Right cardiac atrium (tissue), 5 donors: ENCODE results near the gene NFE2L1. TPM values are rescaled to one million over a fixed set of nuclear protein-coding genes. Genes with fewer than 3 reads are reported as not detected.
"Not testable (repeated sequence)": the region's sequence is repeated elsewhere in the genome, so short reads cannot be mapped to it uniquely, and the experiment has no call there.

Experiments
- ATAC-seq, 2 donors: fragments of 200-7000 bp; cut with Tn5 transposase; one replicate each; pipeline versions ENCODE4 v1.8.0 to v1.9.1; 2020; ENCODE audit warnings: moderate library complexity in 2 of 2, mild to moderate bottlenecking in 1 of 2
- DNase-seq, 3 donors: peaks; one replicate each; pipeline ENCODE4 v3.0.0-alpha.2; 2020
- H3K27ac ChIP-seq: one replicate; pipeline ENCODE4 v1.5.1; 2013; ENCODE audit warnings: mild to moderate bottlenecking, low read length, control low read depth, moderate library complexity
- H3K27me3 ChIP-seq: one replicate; pipeline ENCODE4 v1.6.1; 2013; ENCODE audit not compliant: control insufficient read depth, insufficient read depth
- H3K4me1 ChIP-seq: one replicate; pipeline ENCODE4 v1.6.1; 2013; ENCODE audit warnings: low read length; ENCODE audit not compliant: control insufficient read depth, insufficient read depth
- H3K4me3 ChIP-seq: one replicate; pipeline ENCODE4 v1.5.1; 2013; ENCODE audit warnings: low read length, control low read depth
- H3K9me3 ChIP-seq: one replicate; pipeline ENCODE4 v1.6.1; 2013; ENCODE audit warnings: low read length; ENCODE audit not compliant: control insufficient read depth
- WGBS: extraction: QIAGEN DNeasy Blood & Tissue Kit; methylation state at CpG from one replicate; pipeline ENCODE4 v1.1.7; 2013; 5-methylcytosine and 5-hydroxymethylcytosine counted together
- intact Hi-C, 4 donors: fragments of 100-400 bp; cut with DNase I; formaldehyde crosslinking; loops; one replicate each; pipeline versions ENCODE4 v1.11.0 to v1.14.0; 2022 to 2023
- polyA plus RNA-seq: library from polyadenylated mRNA; stranded (reverse); fragments of 200-250 nt; gene quantifications from one replicate; pipeline ENCODE4 v1.2.3, GENCODE V29; 2013
- total RNA-seq, 4 donors: library from RNA; stranded (reverse); fragmentation: NEBNext Ultra II Directional; extraction: Animal tissue kit (Norgen Biotek cat#: 25700); gene quantifications; one replicate each; pipeline ENCODE4 v1.2.1, GENCODE V29; 2021
- donor health status: healthy with polysubstance abuse.
- donor health status: DM: no; HTN: yes; CAD: no.
- donor health status: DM: no; HTN: no; CAD: no.
- donor health status: DM: no; HTN: yes; CAD: no; lungs with severe emphysema.
- donor health status: DM: yes; HTN: yes; CAD: no.

The NFE2L1 gene
- total and polyA plus RNA-seq, 5 donors = 603 to 811 (median 768) TPM

DNA sequence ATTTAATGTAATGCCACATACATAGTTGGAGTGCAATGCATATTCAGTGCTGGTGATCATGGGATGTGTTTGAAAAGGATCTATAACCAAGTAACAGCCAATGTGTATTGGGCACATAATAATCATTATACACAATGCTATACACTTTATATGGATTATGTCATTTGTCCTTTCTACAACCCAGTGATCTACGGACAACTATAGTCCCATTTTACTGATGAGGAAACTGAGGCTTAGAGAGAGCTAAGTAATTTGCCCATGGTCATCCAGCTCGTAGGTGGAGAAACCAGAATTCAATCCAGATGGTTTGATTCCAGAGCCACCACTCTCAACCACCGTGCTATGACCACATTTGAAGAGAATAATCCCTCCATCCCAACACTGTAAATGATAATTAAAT, 38.0 kb upstream of the NFE2L1 start:
- Histone ChIP-seq H3K27me3 (no peaks in the 10 kb centered on the region), H3K27ac (no peak overlapping the region), H3K4me1 (no peaks in the 10 kb centered on the region), H3K4me3 (no peak overlapping the region), H3K9me3 (no peaks in the 10 kb centered on the region)
- intact Hi-C loops = no loop called here
- ATAC-seq (no peak), DNase-seq (no peak)
- 92% methylated on average over 3 of the region's 3 CpGs for WGBS

DNA sequence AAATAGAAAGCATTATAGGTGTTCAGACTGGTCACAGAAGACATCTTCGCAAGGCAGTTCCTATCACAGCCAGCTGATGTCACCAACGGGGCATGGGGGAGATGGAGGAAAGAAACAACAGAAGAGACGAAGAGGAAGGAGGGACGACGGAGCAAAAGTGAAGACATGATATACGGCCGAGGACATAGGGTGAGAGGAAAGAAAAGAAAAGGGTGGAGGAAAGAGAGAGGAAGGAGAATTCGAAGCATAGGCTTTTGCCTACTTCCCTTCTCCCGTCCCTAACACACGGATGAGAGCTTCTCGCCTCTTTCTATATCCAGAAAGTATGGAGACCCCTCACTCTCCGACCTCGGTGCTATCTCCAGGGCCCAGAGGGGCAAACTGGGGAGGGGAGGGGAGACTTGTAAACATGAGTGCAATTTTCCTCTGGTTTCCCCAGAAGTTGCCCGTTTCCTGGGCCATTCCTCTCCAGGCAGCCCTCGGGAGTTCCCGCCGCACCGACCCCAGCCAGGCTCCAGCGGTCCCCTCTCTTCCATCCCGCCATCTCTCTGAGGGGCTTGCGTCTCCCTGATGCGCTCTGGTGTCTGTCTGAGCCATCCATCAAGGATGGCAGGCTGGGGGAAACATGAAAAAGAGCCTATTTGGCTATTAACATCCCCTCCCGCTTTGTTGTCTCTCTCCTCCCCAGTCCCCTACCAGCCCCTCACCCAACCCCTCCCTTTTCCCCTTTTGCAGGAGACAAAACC, 36.6 kb upstream of the NFE2L1 start:
- ATAC-seq (peak in 1 of 2 donors; percentile 30), DNase-seq (no peak)
- WGBS = 5% methylated on average over 23 of the region's 23 CpGs
- no peaks in the 10 kb centered on the region for H3K4me1 ChIP-seq
- intact Hi-C loops = no loop called here
- peak overlapping the region; percentile 50 for H3K4me3 ChIP-seq
- H3K27ac ChIP-seq = no peak overlapping the region
- H3K27me3 ChIP-seq = no peaks in the 10 kb centered on the region
- H3K9me3 ChIP-seq = no peaks in the 10 kb centered on the region

DNA sequence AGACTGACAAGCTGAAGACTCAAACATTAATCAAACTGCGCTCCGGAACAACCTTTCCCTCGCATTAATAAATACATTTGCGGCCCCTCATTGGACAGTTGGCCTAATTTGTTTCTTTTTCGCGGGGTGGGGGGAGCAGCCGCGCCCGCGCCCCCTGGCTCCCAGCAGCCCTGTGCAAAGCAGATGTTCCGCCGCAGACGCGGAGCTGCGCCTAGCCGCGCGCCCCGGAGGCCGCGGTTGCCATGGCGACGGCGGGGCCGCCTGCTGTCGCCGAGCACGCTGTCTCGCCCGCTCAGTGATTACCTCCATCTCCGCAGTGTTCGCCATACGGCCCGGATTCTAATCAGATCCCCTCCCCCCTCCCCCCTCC, 36.0 kb upstream of the NFE2L1 start:
- ATAC-seq = peak; percentile 51 to 59
- intact Hi-C loops = no loop called here
- peak overlapping the region; percentile 50 for H3K4me3 ChIP-seq
- no peak overlapping the region for H3K27ac ChIP-seq
- H3K9me3 ChIP-seq = no peaks in the 10 kb centered on the region
- H3K27me3 ChIP-seq = no peaks in the 10 kb centered on the region
- no peaks in the 10 kb centered on the region for H3K4me1 ChIP-seq
- under 1% methylated on average over 34 of the region's 34 CpGs for WGBS
- DNase-seq = peak; percentile 46 to 79 (median 77)

DNA sequence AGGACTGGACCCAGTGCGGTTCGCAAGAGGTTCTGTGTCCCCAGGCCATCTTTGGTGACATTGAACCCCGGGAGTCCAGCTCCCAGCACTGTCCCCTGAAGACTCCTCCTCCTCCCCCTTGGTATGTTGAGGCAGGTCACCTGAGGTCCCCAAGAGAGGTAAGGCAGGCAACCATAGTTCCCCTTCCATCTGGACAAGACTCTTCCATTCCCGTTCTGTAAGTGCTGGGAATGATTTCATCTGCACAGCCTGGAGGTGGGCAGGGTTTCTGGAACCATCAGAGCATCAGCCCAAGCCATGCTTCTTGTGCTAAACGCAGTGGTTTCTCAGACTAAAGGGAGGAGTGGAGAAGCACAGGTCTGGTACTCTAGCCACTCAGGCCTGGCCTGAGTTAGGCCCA, 35.5 kb upstream of the NFE2L1 start:
- Histone ChIP-seq H3K4me3 (no peak overlapping the region), H3K4me1 (no peaks in the 10 kb centered on the region), H3K27ac (no peak overlapping the region), H3K27me3 (no peaks in the 10 kb centered on the region), H3K9me3 (no peaks in the 10 kb centered on the region)
- no peak for ATAC-seq
- 36% methylated on average over 5 of the region's 5 CpGs for WGBS
- DNase-seq = no peak
- intact Hi-C loops = no loop called here

DNA sequence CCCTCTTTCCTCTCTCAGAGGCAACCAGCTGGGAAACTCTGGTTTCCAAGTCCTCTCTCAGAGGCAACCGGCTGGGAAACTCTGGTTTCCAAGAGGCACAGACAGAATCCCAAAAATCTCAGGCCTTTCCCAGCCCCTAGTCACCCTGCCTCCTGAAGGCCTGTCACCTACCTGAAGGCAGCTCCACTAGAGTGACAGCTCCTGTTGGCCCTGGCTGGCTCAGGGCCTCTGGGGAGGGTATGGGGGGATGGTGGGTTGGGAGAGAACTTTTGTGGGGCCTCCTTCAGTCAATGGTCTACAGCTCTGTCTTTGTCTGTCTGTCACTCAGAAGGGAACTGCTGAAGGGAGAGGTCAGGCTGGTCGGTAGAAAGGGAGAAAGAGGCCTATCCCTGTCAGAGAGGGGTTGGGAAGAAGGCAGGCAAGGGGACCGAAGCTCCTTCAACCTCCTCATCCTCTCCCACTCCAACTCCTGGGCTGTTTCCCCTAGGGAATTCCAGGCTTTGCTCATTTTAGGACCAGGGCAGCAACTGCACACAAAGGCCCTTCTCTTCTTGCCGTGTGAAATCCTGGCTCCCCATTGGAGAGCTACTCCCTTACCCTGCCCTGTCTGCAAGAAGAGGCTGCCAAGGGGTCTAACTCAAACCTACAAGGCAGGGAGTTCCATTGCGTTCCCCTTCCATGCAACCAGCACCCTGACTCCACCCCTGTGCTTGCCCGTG, 34.1 kb upstream of the NFE2L1 start:
- 73% methylated on average over 6 of the region's 6 CpGs for WGBS
- DNase-seq (no peak), ATAC-seq (no peak)
- no peaks in the 10 kb centered on the region for H3K9me3 ChIP-seq
- H3K4me3 ChIP-seq = no peak overlapping the region
- no peak overlapping the region for H3K27ac ChIP-seq
- H3K4me1 ChIP-seq = no peaks in the 10 kb centered on the region
- intact Hi-C loops = no loop called here
- H3K27me3 ChIP-seq = no peaks in the 10 kb centered on the region

DNA sequence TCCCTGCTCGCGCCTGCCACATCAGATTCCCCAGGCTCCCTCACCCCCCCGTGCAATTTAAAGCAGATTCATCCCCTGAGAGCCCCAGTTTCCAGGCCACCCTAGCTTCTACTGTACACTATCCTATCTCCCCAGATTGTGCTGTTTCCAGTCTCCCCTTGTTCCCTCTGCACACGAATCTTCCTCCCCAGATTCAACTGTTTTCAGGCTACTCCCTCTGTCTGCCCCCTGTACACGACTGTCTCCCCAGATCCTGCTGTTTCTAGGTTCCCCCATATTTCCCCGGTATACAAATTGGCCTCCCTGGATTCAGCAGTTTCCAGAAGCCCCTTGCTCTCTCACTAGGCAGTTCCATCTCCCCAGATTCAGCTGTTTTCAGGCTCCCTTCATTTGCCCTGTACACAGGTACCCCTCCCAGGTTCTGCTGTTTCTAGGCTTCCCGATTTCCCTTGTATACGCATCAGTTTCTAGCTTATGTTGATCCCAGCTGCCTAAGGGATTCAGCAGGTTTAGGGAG, 33.5 kb upstream of the NFE2L1 start:
- ATAC-seq (no peak), DNase-seq (no peak)
- Histone ChIP-seq H3K4me3 (no peak overlapping the region), H3K27ac (no peak overlapping the region), H3K27me3 (no peaks in the 10 kb centered on the region), H3K9me3 (no peaks in the 10 kb centered on the region), H3K4me1 (no peaks in the 10 kb centered on the region)
- WGBS = 60% methylated on average over 8 of the region's 8 CpGs
- intact Hi-C loops = loop anchor here in 1 of 4 donors (5.0 kb wide), 1 partner anchor 172 kb away; the partner anchor contains the start of gene SCRN2

DNA sequence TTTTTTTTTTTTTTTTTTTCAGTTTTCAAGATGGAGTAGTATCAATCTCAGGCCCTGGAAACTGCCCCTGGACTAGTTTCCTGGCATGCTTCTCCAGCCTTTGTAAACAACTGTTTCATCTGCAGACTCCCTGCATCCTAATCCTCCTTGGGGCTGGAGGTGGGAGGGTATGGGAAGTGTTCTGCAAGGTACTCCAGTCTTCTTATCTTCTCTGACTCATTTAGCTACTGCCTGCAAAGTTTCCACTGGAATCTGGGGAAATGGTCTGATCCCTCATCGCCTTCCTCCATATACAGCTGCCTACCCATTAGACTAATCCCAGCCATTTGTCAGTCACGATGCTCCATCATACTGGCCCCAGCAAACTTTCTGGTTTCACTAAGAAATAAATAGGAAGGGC, 32.0 kb upstream of the NFE2L1 start:
- no peak overlapping the region for H3K27ac ChIP-seq
- H3K27me3 ChIP-seq = no peaks in the 10 kb centered on the region
- no peak overlapping the region for H3K4me3 ChIP-seq
- ATAC-seq (no peak), DNase-seq (no peak)
- intact Hi-C loops = loop anchor here in 1 of 4 donors (2.0 to 5.0 kb wide), 2 partner anchors 37 to 174 kb away; partner anchors contain the start of gene SCRN2
- no peaks in the 10 kb centered on the region for H3K9me3 ChIP-seq
- 69% methylated on average over 2 of the region's 2 CpGs for WGBS
- H3K4me1 ChIP-seq = no peaks in the 10 kb centered on the region

DNA sequence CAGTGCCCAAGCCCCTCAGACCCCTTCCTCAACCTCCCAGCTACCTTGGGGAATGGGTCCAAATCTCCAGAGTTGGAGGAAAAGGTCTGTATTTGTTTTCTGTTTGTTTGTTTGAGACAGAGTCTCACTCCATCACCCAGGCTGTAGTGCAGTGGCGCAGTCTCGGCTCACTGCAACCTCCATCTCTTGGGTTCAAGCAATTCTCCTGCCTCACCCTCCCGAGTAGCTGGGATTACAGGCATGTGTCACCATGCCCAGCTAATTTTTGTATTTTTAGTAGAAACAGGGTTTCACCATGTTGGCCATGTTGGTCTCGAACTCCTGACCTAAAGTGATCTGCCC, 30.4 kb upstream of the NFE2L1 start:
- not testable (repeated sequence) for H3K27ac ChIP-seq, H3K27me3 ChIP-seq, H3K4me1 ChIP-seq, H3K4me3 ChIP-seq, H3K9me3 ChIP-seq, DNase-seq, ATAC-seq
- 86% methylated on average over 4 of the region's 4 CpGs for WGBS
- intact Hi-C loops = loop anchor here in 3 of 4 donors (2.0 to 5.0 kb wide), 2 partner anchors 39 to 175 kb away; partner anchors contain the start of gene SCRN2 (in 1 of the 3)

DNA sequence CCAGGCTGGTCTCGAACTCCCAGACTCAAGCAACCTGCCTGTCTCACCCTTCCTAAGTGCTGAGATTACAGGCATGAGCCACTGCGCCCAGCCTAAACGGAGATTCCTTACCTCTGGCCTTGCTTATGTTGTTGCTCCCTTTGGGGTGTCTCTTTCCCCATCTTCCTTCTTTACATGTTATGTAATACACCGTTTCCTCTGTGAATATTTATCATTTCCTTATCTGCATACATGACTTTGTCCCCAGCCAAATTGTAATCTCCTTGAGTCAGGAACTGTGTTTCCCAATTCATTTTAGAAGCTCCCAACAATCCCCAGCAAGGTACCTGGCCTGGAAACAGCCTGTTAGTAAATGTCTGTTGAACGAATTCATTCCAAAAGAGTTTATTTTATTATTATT, 26.2 kb upstream of the NFE2L1 start:
- H3K27me3 ChIP-seq = no peaks in the 10 kb centered on the region
- no peak for ATAC-seq
- peaks cover 6% of the 10 kb centered on the region for H3K4me1 ChIP-seq
- 59% methylated on average over 5 of the region's 5 CpGs for WGBS
- intact Hi-C loops = loop anchor here in 2 of 4 donors (10.0 kb wide), 2 partner anchors 83 to 593 kb away; partner anchors contain the start of genes CBX1 (in 1 of the 2), HOXB7 (in 1 of the 2), HOXB8 (in 1 of the 2) and SNX11 (in 1 of the 2)
- no peak overlapping the region for H3K4me3 ChIP-seq
- no peak for DNase-seq
- H3K27ac ChIP-seq = no peak overlapping the region
- H3K9me3 ChIP-seq = no peaks in the 10 kb centered on the region

DNA sequence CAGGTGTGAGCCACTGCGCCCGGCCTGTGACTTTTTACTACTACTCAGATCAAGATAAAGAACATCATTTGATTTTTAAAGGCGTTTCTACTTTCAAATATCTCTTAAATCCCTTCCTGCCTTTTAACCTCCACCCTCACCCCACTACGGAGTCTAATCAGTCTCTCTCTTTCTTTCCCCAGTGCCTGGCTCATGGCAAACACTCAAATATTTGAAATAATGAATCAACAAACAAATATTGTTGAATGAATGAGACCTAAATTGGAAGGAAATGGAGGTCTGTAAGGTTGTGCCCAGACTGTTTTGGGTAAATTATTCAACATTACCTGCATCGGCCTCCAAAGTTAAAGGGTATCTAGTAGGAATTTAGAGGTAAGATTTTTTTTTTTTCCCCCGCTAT, 25.3 kb upstream of the NFE2L1 start:
- DNase-seq = no peak
- no peaks in the 10 kb centered on the region for H3K27me3 ChIP-seq
- no peak overlapping the region for H3K27ac ChIP-seq
- no peak overlapping the region for H3K4me3 ChIP-seq
- intact Hi-C loops = loop anchor here in 2 of 4 donors (10.0 kb wide), 2 partner anchors 82 to 592 kb away; partner anchors contain the start of genes CBX1 (in 1 of the 2), HOXB7 (in 1 of the 2), HOXB8 (in 1 of the 2) and SNX11 (in 1 of the 2)
- H3K9me3 ChIP-seq = no peaks in the 10 kb centered on the region
- WGBS = 60% methylated on average over 6 of the region's 6 CpGs
- peaks cover 6% of the 10 kb centered on the region for H3K4me1 ChIP-seq
- ATAC-seq = no peak
